Measurements from ENCODE around the gene RAB7B.

- TF ChIP-seq CTCF (IDR thresholded peaks at IDR 0.05) (no peak), POLR2A (IDR thresholded peaks at IDR 0.05) (no peak), POLR2AphosphoS5 (IDR thresholded peaks at IDR 0.05) (no peak), EP300 (IDR thresholded peaks at IDR 0.05) (no peak)
These were observed 62.5 kb downstream of the RAB7B start for GRCh38 chr1:205940710-205941109.
